Glutamatergic neuron (in vitro differentiated cells): ENCODE results near the gene HIVEP3. TPM values are rescaled to one million over a fixed set of nuclear protein-coding genes. Genes with fewer than 3 reads are reported as not detected.
A peak's percentile ranks its signal among the peaks of the same experiment; 100 is the strongest.

Experiments used
- DNase-seq: peaks from one replicate; pipeline ENCODE4 v3.0.0; 2022
- H3K27ac Mint-ChIP-seq: one replicate; pipeline ENCODE4 v1.8.0; 2020; ENCODE audit warnings: mild to moderate bottlenecking, mixed read lengths, inconsistent platforms; ENCODE audit not compliant: unreplicated experiment
- H3K27me3 Mint-ChIP-seq: one replicate; pipeline ENCODE4 v1.8.0; 2020; ENCODE audit warnings: mild to moderate bottlenecking, moderate library complexity, mixed read lengths, inconsistent platforms; ENCODE audit not compliant: unreplicated experiment
- H3K36me3 Mint-ChIP-seq: one replicate; pipeline ENCODE4 v1.8.0; 2020; ENCODE audit warnings: mild to moderate bottlenecking, mixed read lengths, inconsistent platforms; ENCODE audit not compliant: unreplicated experiment
- H3K4me1 Mint-ChIP-seq: one replicate; pipeline ENCODE4 v1.8.0; 2020; ENCODE audit warnings: mild to moderate bottlenecking, low read depth, mixed read lengths, inconsistent platforms; ENCODE audit not compliant: unreplicated experiment
- H3K4me3 Mint-ChIP-seq: one replicate; pipeline ENCODE4 v1.8.0; 2020; ENCODE audit warnings: mild to moderate bottlenecking, mixed read lengths, inconsistent platforms; ENCODE audit not compliant: unreplicated experiment
- H3K9me3 Mint-ChIP-seq: one replicate; pipeline ENCODE4 v1.8.0; 2020; ENCODE audit warnings: mild to moderate bottlenecking, moderate library complexity, mixed read lengths, inconsistent platforms; ENCODE audit not compliant: unreplicated experiment
- CTCF ChIP-seq: fragments of 200-600 bp; sonication (generic); IDR thresholded peaks from one replicate; pipeline ENCODE4 v1.5.0; 2021; ENCODE audit not compliant: partially characterized antibody, unreplicated experiment
- total RNA-seq: library from RNA; stranded (reverse); fragmentation: NEBNext Ultra II Directional; extraction: Animal tissue kit (Norgen Biotek cat#: 25700); gene quantifications from one replicate; pipeline ENCODE4 v1.2.1, GENCODE V29; 2021; ENCODE audit not compliant: unreplicated experiment

The HIVEP3 gene
- total RNA-seq, 1 donor from 2014 or later, result 15.1 TPM

- peaks cover 49% of the 10 kb centered on the region for H3K4me1 Mint-ChIP-seq
- TF ChIP-seq CTCF, result no peak
- peaks cover 9% of the 10 kb centered on the region for H3K9me3 Mint-ChIP-seq
- H3K27ac Mint-ChIP-seq, result peak overlapping the region; percentile 76
- no peaks in the 10 kb centered on the region for H3K36me3 Mint-ChIP-seq
- H3K27me3 Mint-ChIP-seq, result peaks cover 24% of the 10 kb centered on the region
- peak overlapping the region; percentile 57 for H3K4me3 Mint-ChIP-seq
- no peak for DNase-seq
Observed at GRCh38 chr1:41663671-41664400, 254.9 kb downstream of the HIVEP3 start.

- Mint-ChIP-seq H3K36me3 (no peaks in the 10 kb centered on the region), H3K4me1 (peaks cover 59% of the 10 kb centered on the region), H3K27me3 (peaks cover 24% of the 10 kb centered on the region), H3K27ac (peak overlapping the region; percentile 33), H3K9me3 (peaks cover 9% of the 10 kb centered on the region), H3K4me3 (peak overlapping the region; percentile 61)
- DNase-seq, result no peak
- no peak for TF ChIP-seq CTCF
Observed at GRCh38 chr1:41662765-41663437, 255.8 kb downstream of the HIVEP3 start.

- Mint-ChIP-seq H3K27me3 (peaks cover 24% of the 10 kb centered on the region), H3K27ac (no peak overlapping the region), H3K36me3 (no peaks in the 10 kb centered on the region), H3K4me3 (no peak overlapping the region), H3K9me3 (peaks cover 11% of the 10 kb centered on the region), H3K4me1 (peaks cover 60% of the 10 kb centered on the region)
- peak; percentile 67 for DNase-seq
- no peak for TF ChIP-seq CTCF
Observed at GRCh38 chr1:41662061-41662764, 256.5 kb downstream of the HIVEP3 start.

- Mint-ChIP-seq H3K4me1 (peaks cover 56% of the 10 kb centered on the region), H3K36me3 (no peaks in the 10 kb centered on the region), H3K27me3 (peaks cover 20% of the 10 kb centered on the region), H3K27ac (no peak overlapping the region), H3K9me3 (peaks cover 11% of the 10 kb centered on the region), H3K4me3 (peak overlapping the region; percentile 89)
- no peak for TF ChIP-seq CTCF
- peak; percentile 34 for DNase-seq
Observed at GRCh38 chr1:41661428-41662060, 257.2 kb downstream of the HIVEP3 start.
